SK-N-SH (cell line): ENCODE data around the gene MIGA2.

Experiments used
- CTCF ChIP-seq: fragments of 200-600 bp; sonication (generic); IDR thresholded peaks from 2 replicates; pipeline ENCODE4 v1.6.1; 2017; ENCODE audit warnings: antibody characterized with exemption, mild to moderate bottlenecking, moderate library complexity
- MAX ChIP-seq: IDR thresholded peaks from 2 replicates; pipeline ENCODE4 v1.4.0; 2012; ENCODE audit warnings: low read depth
- MXI1 ChIP-seq: IDR thresholded peaks from 2 replicates; pipeline ENCODE4 v1.6.1; 2012; ENCODE audit warnings: mild to moderate bottlenecking, low read depth, low read length, improper control_type of control experiment
- RXRA ChIP-seq: IDR thresholded peaks from 2 replicates; pipeline ENCODE4 v1.4.0; 2012; ENCODE audit warnings: low read depth, mild to moderate bottlenecking, borderline replicate concordance
- TF ChIP-seq, protein P1 (sequence below): IDR thresholded peaks from 2 replicates; pipeline ENCODE4 v1.6.1; 2012; ENCODE audit warnings: mild to moderate bottlenecking, low read depth, low read length, moderate library complexity
- TF ChIP-seq, protein P2 (sequence below): fragments of 150-350 bp; IDR thresholded peaks from 2 replicates; pipeline ENCODE4 v1.6.1; 2017; ENCODE audit warnings: antibody characterized with exemption, low read length, low read depth, borderline replicate concordance
- TF ChIP-seq, protein P3 (sequence below): IDR thresholded peaks from 2 replicates; pipeline ENCODE4 v1.4.0; 2012; ENCODE audit warnings: low read depth, borderline replicate concordance

GRCh38 chr9:129084087-129084486 lies 47.7 kb downstream of the MIGA2 start:
- TF ChIP-seq, protein P1, sequence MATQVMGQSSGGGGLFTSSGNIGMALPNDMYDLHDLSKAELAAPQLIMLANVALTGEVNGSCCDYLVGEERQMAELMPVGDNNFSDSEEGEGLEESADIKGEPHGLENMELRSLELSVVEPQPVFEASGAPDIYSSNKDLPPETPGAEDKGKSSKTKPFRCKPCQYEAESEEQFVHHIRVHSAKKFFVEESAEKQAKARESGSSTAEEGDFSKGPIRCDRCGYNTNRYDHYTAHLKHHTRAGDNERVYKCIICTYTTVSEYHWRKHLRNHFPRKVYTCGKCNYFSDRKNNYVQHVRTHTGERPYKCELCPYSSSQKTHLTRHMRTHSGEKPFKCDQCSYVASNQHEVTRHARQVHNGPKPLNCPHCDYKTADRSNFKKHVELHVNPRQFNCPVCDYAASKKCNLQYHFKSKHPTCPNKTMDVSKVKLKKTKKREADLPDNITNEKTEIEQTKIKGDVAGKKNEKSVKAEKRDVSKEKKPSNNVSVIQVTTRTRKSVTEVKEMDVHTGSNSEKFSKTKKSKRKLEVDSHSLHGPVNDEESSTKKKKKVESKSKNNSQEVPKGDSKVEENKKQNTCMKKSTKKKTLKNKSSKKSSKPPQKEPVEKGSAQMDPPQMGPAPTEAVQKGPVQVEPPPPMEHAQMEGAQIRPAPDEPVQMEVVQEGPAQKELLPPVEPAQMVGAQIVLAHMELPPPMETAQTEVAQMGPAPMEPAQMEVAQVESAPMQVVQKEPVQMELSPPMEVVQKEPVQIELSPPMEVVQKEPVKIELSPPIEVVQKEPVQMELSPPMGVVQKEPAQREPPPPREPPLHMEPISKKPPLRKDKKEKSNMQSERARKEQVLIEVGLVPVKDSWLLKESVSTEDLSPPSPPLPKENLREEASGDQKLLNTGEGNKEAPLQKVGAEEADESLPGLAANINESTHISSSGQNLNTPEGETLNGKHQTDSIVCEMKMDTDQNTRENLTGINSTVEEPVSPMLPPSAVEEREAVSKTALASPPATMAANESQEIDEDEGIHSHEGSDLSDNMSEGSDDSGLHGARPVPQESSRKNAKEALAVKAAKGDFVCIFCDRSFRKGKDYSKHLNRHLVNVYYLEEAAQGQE = no peak
- TF ChIP-seq MXI1 (no peak), MAX (no peak), CTCF (no peak), RXRA (no peak)
- TF ChIP-seq, protein P2, sequence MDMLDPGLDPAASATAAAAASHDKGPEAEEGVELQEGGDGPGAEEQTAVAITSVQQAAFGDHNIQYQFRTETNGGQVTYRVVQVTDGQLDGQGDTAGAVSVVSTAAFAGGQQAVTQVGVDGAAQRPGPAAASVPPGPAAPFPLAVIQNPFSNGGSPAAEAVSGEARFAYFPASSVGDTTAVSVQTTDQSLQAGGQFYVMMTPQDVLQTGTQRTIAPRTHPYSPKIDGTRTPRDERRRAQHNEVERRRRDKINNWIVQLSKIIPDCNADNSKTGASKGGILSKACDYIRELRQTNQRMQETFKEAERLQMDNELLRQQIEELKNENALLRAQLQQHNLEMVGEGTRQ = no peak
- TF ChIP-seq, protein P3, sequence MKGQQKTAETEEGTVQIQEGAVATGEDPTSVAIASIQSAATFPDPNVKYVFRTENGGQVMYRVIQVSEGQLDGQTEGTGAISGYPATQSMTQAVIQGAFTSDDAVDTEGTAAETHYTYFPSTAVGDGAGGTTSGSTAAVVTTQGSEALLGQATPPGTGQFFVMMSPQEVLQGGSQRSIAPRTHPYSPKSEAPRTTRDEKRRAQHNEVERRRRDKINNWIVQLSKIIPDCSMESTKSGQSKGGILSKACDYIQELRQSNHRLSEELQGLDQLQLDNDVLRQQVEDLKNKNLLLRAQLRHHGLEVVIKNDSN = no peak
